Effector memory CD4-positive, alpha-beta T cell (primary cell): ENCODE results near the gene RASGRP1.

Experiments
- DNase-seq, 3 donors: peaks; one replicate each; pipeline ENCODE4 v3.0.0-alpha.2; 2020
- H3K27ac ChIP-seq: 2 replicates; pipeline ENCODE4 v1.7.0; 2013; ENCODE audit warnings: mild to moderate bottlenecking, low read length, moderate library complexity; ENCODE audit not compliant: insufficient read depth, poor library complexity, severe bottlenecking
- H3K27me3 ChIP-seq: replicated peaks from 2 replicates; pipeline ENCODE4 v1.7.0; 2013; ENCODE audit warnings: mild to moderate bottlenecking, low read length; ENCODE audit not compliant: insufficient read depth, control insufficient read depth, poor library complexity, severe bottlenecking
- H3K36me3 ChIP-seq: 2 replicates; pipeline ENCODE4 v1.7.0; 2013; ENCODE audit warnings: mild to moderate bottlenecking, low read length, moderate library complexity; ENCODE audit not compliant: control insufficient read depth, insufficient read depth
- H3K4me1 ChIP-seq: 2 replicates; pipeline ENCODE4 v1.7.0; 2013; ENCODE audit warnings: low read length, mild to moderate bottlenecking; ENCODE audit not compliant: control insufficient read depth, insufficient read depth, poor library complexity, severe bottlenecking
- H3K4me3 ChIP-seq: 2 replicates; pipeline ENCODE4 v1.7.0; 2013; ENCODE audit warnings: low read length, low read depth, mild to moderate bottlenecking; ENCODE audit not compliant: insufficient read depth, poor library complexity, severe bottlenecking
- H3K9me3 ChIP-seq: 2 replicates; pipeline ENCODE4 v1.7.0; 2013; ENCODE audit warnings: mild to moderate bottlenecking, low read length, moderate library complexity; ENCODE audit not compliant: control insufficient read depth

The RASGRP1 gene

DNA sequence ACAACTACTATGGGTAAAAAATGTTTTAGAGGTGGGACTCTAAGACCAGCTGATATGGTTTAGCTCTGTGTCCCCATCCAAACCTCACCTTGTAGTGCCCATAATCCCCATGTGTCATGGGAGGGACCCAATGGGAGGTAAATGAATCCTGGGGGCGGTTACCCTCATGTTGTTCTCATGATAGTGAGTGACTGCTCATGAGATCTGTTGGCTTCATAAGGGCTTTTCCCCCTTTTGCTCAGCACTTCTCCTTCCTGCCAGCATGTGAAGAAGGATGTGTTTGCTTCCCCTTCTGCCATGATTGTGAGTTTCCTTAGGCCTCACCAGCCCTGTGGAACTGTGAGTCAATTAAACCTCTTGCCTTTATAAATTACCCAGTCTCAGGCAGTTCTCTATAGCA is 65.0 kb downstream of the RASGRP1 start:
- Histone ChIP-seq H3K9me3 (no peaks in the 10 kb centered on the region), H3K27ac (no peak overlapping the region), H3K4me3 (no peak overlapping the region), H3K27me3 (no peaks in the 10 kb centered on the region), H3K36me3 (peaks cover 90% of the 10 kb centered on the region), H3K4me1 (no peaks in the 10 kb centered on the region)
- DNase-seq = no peak

DNA sequence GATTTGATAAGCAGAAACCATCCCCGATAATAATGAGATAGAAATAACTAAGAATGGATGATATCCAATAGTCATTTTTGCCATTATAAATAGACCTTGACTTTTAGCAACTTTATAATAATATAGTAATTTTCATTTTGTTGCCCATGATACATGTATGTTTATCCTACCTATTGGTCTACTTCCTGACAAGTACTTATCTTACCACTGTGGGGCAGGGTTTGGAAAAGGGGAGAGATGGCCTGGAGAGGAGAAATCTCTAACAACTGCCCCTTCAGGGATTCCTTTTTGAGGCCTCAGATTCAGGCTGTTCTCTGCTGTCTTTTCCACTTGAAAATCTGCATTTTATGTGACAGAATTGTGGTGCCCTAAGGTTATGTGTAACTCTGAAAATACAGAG is 68.5 kb downstream of the RASGRP1 start:
- Histone ChIP-seq H3K4me1 (no peaks in the 10 kb centered on the region), H3K27ac (no peak overlapping the region), H3K4me3 (no peak overlapping the region), H3K9me3 (no peaks in the 10 kb centered on the region), H3K36me3 (peaks cover 83% of the 10 kb centered on the region), H3K27me3 (no peaks in the 10 kb centered on the region)
- no peak for DNase-seq

DNA sequence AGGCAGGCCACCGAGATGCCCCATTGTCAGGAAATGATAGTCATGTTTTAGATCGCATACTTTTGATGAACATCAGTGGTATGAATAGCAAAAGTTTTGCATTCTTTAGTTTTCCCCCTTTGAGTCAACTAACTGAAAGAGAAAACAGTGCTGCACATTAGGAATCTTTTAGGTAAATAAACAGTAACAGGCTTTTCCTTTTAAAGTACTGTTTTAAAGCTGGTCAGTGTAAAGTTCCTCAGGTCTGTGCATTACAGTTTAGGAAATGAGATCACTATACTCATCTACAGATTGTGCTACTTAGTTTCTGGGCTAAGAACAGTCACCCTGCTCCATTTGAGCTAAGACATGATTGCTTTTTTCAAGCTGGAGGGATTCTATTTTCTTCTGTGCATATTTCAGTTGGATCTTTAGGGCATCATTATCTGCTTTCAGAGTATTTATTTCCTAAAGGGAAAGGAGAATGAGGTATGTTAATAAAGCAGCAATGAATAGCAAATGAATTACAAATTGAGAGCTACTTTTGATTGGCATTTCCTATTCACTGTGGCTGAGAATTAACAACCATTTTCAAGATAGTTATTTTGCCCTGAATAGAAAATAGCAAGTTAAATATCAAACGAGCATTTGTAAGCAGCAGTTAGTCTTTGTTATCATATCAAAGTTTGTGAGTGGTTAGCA is 74.2 kb downstream of the RASGRP1 start:
- Histone ChIP-seq H3K9me3 (no peaks in the 10 kb centered on the region), H3K4me1 (peaks cover 4% of the 10 kb centered on the region), H3K4me3 (no peak overlapping the region), H3K27ac (peak overlapping the region; percentile 9), H3K36me3 (peaks cover 38% of the 10 kb centered on the region), H3K27me3 (no peaks in the 10 kb centered on the region)
- no peak for DNase-seq

DNA sequence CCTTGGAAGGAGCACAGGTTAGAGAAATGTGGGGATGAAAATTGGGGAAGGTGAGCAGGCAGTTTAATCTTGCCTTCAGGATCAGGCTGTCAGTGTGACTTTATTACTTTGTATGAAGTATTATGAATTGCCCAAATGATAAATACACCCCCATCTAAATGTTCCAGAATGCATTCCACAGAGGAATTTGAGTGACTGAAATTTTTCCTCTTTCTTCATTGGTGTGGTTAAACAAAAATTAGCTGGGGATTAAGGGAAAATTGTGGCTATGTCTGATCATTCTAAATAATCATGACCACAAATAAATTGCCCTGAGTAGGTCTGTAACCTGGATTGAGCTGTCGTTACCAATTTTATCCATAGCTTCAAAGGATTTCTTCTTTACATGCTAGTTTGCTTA is 77.2 kb downstream of the RASGRP1 start:
- Histone ChIP-seq H3K4me3 (no peak overlapping the region), H3K4me1 (peaks cover 4% of the 10 kb centered on the region), H3K36me3 (peaks cover 13% of the 10 kb centered on the region), H3K9me3 (no peaks in the 10 kb centered on the region), H3K27ac (peak overlapping the region; percentile 62), H3K27me3 (no peaks in the 10 kb centered on the region)
- no peak for DNase-seq

DNA sequence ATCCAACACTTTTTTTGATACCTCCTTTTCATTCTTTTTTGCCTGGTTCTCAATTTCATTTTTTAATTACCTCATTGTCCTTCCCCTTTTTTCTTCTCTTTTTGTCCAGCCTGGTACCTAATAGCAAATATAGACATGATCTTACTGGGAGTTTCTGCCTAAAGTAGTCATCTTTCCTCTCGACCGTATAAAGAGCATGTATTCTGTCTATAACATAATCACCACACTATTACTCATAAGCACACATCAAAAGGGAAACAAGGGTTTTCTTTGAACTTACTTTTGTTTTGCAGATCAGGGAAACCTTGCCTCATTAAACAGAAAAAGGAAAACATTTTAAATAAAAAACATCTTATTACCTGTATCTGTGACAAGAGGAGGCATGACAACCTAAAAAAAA is 77.7 kb downstream of the RASGRP1 start:
- DNase-seq = no peak
- peaks cover 9% of the 10 kb centered on the region for H3K36me3 ChIP-seq
- H3K27ac ChIP-seq = peak overlapping the region; percentile 62

DNA sequence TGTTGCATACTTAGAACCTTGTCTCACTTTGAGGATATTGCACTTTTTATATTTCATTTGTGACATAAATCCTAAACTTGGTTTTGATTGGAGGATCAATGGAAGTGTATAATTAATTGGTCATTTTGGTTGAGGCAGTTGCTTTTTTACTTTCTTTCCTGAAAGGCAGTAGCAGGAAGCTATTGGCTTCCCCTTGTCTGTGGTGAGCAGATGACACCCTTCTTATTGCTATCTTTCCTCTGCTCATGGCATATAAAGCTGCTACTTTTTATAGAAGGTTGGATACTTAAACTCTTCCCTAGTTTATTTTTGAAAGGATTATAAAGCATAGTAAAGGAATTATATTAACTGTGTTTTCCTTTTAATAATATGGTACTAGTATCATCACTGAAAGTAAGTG is 82.0 kb downstream of the RASGRP1 start:
- Histone ChIP-seq H3K9me3 (no peaks in the 10 kb centered on the region), H3K27ac (no peak overlapping the region), H3K4me1 (peaks cover 3% of the 10 kb centered on the region), H3K4me3 (no peak overlapping the region), H3K36me3 (peaks cover under 1% of the 10 kb centered on the region), H3K27me3 (no peaks in the 10 kb centered on the region)
- DNase-seq = no peak

More for the DNA sequence above, 77.7 kb downstream of the RASGRP1 start:
- Histone ChIP-seq H3K4me3 (no peak overlapping the region), H3K27me3 (no peaks in the 10 kb centered on the region), H3K4me1 (peaks cover 4% of the 10 kb centered on the region), H3K9me3 (no peaks in the 10 kb centered on the region)

DNA sequence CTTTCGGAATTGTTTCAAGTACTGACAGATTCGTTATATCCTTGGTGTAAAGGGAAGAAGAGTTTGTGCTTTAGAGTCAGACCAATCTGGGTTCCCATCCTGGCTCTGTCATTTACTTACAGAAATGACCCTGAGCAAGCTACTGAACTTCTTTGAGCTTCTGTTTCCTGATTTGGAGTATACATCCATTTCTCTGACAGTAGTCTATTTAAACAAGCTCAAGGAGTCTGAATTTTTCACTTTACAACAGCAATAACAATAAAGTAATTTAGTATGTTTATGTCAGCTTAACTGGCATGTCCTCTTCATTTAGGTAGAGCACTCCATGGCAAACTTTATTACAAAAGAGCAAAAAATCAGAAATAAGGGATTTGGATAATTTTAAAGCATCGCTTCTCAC is 82.9 kb downstream of the RASGRP1 start:
- Histone ChIP-seq H3K4me1 (no peaks in the 10 kb centered on the region), H3K27ac (no peak overlapping the region), H3K9me3 (no peaks in the 10 kb centered on the region), H3K4me3 (no peak overlapping the region), H3K27me3 (no peaks in the 10 kb centered on the region), H3K36me3 (no peaks in the 10 kb centered on the region)
- no peak for DNase-seq

DNA sequence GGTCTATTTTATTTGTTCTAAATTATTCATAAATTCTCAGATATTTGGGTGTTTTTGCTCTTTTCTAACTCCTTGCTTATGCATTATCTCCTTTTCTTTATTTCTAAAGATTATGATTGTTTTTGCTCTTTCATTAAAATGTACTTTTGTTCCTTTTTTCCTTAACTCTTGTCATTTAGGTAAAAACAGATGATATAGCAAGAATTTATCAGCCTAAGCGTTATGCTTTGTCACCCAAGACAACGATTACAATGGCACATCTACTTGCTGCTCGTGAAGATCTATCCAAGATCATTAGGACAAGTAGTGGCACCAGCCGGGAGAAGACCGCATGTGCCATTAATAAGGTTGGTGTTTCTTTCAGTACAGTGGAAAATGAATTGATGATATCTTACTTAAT is 83.5 kb downstream of the RASGRP1 start:
- Histone ChIP-seq H3K4me1 (no peaks in the 10 kb centered on the region), H3K27me3 (no peaks in the 10 kb centered on the region), H3K36me3 (no peaks in the 10 kb centered on the region), H3K4me3 (no peak overlapping the region), H3K27ac (no peak overlapping the region), H3K9me3 (no peaks in the 10 kb centered on the region)
- DNase-seq = no peak

DNA sequence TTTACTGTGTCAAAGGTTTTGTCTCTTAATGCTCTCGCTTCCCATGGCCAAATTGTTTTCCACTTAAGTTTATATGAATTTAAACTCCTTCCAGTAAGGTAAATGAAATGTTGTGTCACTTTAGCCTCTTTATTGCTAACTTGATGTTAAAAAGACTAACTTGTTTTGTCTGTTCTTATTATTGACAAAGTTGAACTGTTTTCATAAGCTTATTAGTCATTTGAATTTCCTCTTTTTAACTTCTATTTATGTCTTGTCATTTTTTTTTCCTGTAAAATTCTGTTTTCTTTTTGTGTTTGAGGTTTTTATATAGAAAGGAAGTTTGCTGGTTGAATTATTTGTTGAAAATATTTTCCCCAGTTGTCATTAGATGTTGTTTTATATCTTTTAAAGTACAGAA is 84.9 kb downstream of the RASGRP1 start:
- Histone ChIP-seq H3K27ac (no peak overlapping the region), H3K36me3 (peaks cover 9% of the 10 kb centered on the region), H3K4me1 (no peaks in the 10 kb centered on the region), H3K27me3 (no peaks in the 10 kb centered on the region), H3K4me3 (no peak overlapping the region), H3K9me3 (no peaks in the 10 kb centered on the region)
- no peak for DNase-seq

DNA sequence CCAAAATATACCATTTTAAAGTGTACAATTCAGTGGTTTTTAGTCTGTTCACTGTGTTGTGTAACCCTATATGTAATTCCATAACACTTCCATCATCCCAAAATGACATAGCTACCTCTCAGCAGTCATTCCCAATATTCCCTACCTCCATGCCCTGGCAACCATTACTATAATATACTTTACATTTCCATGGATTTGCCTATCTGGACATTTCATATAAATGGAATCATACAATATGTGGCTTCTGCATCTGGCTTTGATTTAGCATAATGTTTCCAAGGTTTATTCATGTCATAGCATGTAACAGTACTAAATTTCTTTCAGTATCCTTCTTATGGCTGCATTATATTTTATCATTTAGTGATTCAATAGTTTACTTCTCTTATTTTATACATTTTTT is 85.3 kb downstream of the RASGRP1 start:
- no peaks in the 10 kb centered on the region for H3K27me3 ChIP-seq
- no peak overlapping the region for H3K27ac ChIP-seq
- H3K9me3 ChIP-seq = no peaks in the 10 kb centered on the region
- H3K36me3 ChIP-seq = peaks cover 12% of the 10 kb centered on the region
- DNase-seq = no peak
- H3K4me1 ChIP-seq = no peaks in the 10 kb centered on the region
- no peak overlapping the region for H3K4me3 ChIP-seq
